Duodenal mucosa (tissue), 2 donors: Measurements from ENCODE around the gene ZNF346.
"Not testable (repeated sequence)": the region's sequence is repeated elsewhere in the genome, so short reads cannot be mapped to it uniquely, and the experiment has no call there.

Experiments used
- H3K27ac ChIP-seq: one replicate; pipeline ENCODE4 v1.7.0; 2013; ENCODE audit warnings: low read depth, low read length
- H3K27me3 ChIP-seq, 2 donors: one replicate each; pipeline ENCODE4 v1.7.0; 2013; ENCODE audit warnings: low read length in 2 of 2, control low read depth in 1 of 2; ENCODE audit not compliant: insufficient read depth in 2 of 2, control insufficient read depth in 1 of 2
- H3K36me3 ChIP-seq, 2 donors: one replicate each; pipeline ENCODE4 v1.7.0; 2013; ENCODE audit warnings: low read length in 2 of 2, control low read depth in 1 of 2; ENCODE audit not compliant: insufficient read depth in 2 of 2, control insufficient read depth in 1 of 2
- H3K4me1 ChIP-seq, 2 donors: one replicate each; pipeline ENCODE4 v1.7.0; 2013; ENCODE audit warnings: low read length in 2 of 2, control low read depth in 1 of 2; ENCODE audit not compliant: insufficient read depth in 2 of 2, control insufficient read depth in 1 of 2
- H3K4me3 ChIP-seq, 2 donors: one replicate each; pipeline ENCODE4 v1.7.0; 2013; ENCODE audit warnings: low read length in 2 of 2, low read depth in 1 of 2
- H3K9ac ChIP-seq, 2 donors: one replicate each; pipeline ENCODE4 v1.7.0; 2013; ENCODE audit warnings: low read length in 2 of 2, low read depth in 1 of 2
- H3K9me3 ChIP-seq, 2 donors: one replicate each; pipeline ENCODE4 v1.7.0; 2013; ENCODE audit warnings: low read length in 2 of 2, control low read depth in 1 of 2; ENCODE audit not compliant: control insufficient read depth in 1 of 2

The ZNF346 gene

DNA sequence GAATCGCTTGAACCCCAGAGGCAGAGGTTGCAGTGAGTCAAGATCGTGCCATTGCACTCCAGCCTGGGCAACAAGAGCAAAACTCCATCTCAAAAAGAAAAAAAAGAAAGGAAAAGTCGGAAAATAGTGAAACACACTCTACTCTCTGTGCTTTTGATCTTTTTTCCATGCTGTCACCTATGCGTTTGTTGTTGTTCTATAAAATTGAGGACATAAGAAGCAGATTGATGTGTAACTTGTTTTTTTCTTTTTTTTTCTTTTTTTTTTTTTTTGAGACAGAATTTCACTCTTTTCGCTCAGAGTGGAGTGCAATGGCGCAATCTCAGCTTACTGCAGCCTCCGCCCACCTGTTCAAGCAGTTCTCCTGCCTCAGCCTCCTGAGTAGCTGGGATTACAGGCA is 26.0 kb downstream of the ZNF346 start:
- H3K9ac ChIP-seq, H3K4me3 ChIP-seq, H3K9me3 ChIP-seq, H3K27me3 ChIP-seq, H3K27ac ChIP-seq: not testable (repeated sequence)
- Histone ChIP-seq H3K36me3 (peaks cover 0 to 35% of the 10 kb centered on the region in 2 donors), H3K4me1 (peaks cover 12 to 13% of the 10 kb centered on the region in 2 donors)

DNA sequence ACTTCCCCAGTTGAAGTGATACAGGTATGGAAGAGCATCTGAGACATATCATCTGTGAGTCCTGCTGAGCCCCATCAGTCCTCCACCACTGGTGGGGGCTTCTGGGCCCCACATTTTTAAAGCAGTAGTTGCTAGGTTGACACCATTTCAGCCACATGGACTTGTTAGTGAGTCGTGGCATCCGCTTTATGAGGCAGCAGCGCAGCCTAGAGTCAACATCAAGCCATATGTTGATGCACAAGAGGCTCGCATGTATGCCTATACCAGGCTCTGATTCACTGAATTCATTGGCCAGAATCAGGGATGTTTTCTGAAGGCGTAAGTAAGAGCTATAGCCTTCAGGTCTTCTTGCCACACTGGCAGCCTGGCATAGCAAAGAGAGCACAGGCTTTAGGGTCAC is 26.8 kb downstream of the ZNF346 start:
- Histone ChIP-seq H3K4me3 (no peak overlapping the region), H3K36me3 (peaks cover 0 to 31% of the 10 kb centered on the region in 2 donors), H3K9me3 (no peaks in the 10 kb centered on the region), H3K4me1 (peaks cover 7 to 10% of the 10 kb centered on the region in 2 donors), H3K27ac (no peak overlapping the region), H3K9ac (no peak overlapping the region), H3K27me3 (no peaks in the 10 kb centered on the region)

DNA sequence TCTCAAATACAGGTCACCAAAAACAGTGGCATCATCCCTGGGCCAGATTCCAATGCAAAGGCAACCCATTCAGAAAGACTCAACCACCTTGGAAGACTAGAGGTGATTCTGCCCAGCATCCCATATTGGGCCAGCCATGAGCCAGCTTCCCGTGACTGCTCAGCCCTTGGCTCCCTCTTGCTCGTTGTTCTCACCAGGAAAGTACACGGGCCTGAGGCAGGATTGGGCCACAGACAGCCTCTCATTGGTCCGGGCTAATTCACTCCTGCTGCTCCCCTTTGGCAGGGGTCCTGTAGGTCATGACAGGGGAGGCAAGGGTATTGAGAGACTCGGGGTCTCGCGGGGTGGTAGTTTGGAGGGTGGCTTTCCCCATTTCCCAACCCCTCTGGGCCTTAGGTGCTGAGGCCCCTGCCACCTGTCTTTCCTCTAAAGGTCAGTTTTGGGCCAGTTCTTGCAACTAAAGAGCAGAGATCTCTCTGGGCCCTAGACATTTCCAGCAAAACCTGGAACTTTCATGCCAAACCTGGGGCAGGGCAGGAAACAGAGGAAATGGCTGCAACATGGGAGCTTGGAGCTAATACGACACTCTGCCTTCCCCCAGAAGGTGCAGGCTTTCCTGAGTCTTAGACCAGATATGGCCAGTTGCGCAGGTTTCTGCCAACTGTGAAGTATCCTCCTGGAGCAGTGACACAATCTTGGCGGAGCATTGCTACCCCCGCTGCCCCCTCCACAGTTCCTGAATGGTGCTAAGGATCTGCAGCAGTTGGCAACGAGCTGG is 42.2 kb downstream of the ZNF346 start:
- Histone ChIP-seq H3K9me3 (no peaks in the 10 kb centered on the region), H3K27ac (no peak overlapping the region), H3K36me3 (peaks cover 6 to 20% of the 10 kb centered on the region in 2 donors), H3K4me1 (peaks cover 0 to 5% of the 10 kb centered on the region in 2 donors), H3K4me3 (no peak overlapping the region), H3K9ac (no peak overlapping the region), H3K27me3 (no peaks in the 10 kb centered on the region)

DNA sequence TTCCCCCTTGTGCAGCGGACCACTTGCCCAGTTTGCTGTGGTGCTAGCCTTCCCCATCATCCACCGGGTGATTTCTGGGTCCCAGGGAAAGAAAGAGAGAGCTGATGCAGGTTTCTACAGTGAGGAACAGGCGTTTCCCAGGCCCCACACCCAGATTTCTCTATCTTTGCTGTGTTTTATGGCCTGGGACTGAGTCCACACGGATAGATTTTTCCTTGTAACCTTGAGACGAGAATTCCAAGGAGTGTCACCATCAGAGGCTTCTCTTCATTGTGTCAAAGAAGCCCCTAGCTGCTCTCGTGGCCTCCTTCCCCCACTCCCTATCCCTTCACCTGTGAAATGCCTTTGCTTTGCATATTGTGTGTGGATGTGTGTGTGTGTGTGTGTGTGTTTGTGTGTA is 43.0 kb downstream of the ZNF346 start:
- Histone ChIP-seq H3K9ac (no peak overlapping the region), H3K9me3 (no peaks in the 10 kb centered on the region), H3K4me1 (peaks cover 0 to 5% of the 10 kb centered on the region in 2 donors), H3K4me3 (no peak overlapping the region), H3K27me3 (no peaks in the 10 kb centered on the region), H3K36me3 (peaks cover 6 to 20% of the 10 kb centered on the region in 2 donors), H3K27ac (no peak overlapping the region)

DNA sequence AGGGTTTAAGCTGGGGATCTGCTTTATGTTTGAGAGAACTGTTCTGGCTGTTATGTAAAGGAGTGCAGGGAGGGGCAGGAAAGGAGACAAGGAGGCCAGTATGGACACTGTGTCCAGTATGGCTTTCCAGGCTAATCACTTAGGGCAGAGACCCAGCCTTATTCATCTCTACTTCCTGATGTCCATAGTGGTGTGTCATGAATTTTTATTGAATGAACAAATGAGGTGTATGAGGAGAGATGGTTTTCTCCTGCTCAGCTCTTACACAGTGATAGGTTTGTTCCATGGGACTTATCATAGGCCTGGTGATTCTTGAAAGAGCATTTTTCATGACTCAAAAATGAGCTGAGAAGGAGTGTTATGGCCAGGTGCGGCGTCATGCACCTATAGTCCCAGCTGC is 43.7 kb downstream of the ZNF346 start:
- Histone ChIP-seq H3K9me3 (no peaks in the 10 kb centered on the region), H3K4me1 (peaks cover 0 to 5% of the 10 kb centered on the region in 2 donors), H3K36me3 (peaks cover 6 to 20% of the 10 kb centered on the region in 2 donors), H3K4me3 (no peak overlapping the region), H3K27ac (no peak overlapping the region), H3K9ac (no peak overlapping the region), H3K27me3 (no peaks in the 10 kb centered on the region)

DNA sequence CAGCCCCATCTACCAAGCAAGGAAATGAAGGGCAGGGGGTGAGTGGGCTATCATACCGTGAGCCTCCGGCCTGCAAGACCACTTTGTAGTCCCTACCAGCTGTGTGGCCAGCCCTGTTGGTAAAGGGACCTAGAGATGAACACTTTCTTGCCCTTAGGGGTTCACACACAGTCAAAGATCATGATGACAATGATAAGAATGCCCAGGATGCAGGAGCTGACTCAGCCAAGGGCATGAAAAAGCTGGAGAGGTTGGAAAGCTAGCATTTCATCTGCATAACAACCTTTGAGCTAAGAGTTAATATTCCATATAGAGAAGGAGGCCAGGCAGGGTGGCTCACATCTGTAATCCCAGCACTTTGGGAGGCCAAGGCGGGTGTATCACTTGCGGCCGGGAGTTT is 45.0 kb downstream of the ZNF346 start:
- no peak overlapping the region for H3K27ac ChIP-seq
- H3K9ac ChIP-seq, result no peak overlapping the region
- H3K27me3 ChIP-seq, result no peaks in the 10 kb centered on the region
- peaks cover 6 to 16% of the 10 kb centered on the region in 2 donors for H3K36me3 ChIP-seq
- no peak overlapping the region for H3K4me3 ChIP-seq
- H3K9me3 ChIP-seq, result no peaks in the 10 kb centered on the region
- peaks cover 0 to 5% of the 10 kb centered on the region in 2 donors for H3K4me1 ChIP-seq

DNA sequence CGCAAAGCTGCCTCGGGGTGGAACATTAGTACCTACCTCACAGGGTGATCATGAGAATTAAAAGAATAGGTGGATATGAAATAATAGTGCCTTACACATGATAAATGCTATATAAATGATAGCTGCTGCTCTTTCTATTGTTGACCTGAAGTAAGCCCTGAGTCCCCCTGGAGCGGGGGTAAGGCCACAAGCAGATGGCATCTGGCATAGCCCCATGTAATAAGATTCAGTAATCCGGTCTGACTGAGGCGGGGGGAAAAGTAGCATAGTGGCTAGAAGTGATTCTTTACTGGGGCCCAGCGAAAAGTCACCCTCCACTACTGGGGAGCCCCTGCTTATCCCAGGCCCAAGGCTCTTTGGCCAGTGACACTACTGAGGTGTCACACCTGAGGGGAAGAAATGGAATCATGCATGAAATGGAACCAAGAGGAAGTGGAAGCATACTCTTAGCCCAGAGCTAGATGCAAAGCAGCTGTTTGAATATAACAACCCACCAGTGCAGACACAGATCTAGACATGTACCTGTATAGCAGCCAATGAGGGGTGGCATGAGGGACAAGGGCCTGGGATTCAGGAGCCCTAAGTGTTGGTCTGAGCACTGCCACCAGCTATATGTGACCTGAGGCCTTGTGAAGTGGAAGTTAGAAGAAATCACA is 48.2 kb downstream of the ZNF346 start:
- Histone ChIP-seq H3K27me3 (no peaks in the 10 kb centered on the region), H3K4me1 (no peaks in the 10 kb centered on the region), H3K36me3 (no peaks in the 10 kb centered on the region), H3K9ac (no peak overlapping the region), H3K4me3 (no peak overlapping the region), H3K27ac (no peak overlapping the region), H3K9me3 (no peaks in the 10 kb centered on the region)

DNA sequence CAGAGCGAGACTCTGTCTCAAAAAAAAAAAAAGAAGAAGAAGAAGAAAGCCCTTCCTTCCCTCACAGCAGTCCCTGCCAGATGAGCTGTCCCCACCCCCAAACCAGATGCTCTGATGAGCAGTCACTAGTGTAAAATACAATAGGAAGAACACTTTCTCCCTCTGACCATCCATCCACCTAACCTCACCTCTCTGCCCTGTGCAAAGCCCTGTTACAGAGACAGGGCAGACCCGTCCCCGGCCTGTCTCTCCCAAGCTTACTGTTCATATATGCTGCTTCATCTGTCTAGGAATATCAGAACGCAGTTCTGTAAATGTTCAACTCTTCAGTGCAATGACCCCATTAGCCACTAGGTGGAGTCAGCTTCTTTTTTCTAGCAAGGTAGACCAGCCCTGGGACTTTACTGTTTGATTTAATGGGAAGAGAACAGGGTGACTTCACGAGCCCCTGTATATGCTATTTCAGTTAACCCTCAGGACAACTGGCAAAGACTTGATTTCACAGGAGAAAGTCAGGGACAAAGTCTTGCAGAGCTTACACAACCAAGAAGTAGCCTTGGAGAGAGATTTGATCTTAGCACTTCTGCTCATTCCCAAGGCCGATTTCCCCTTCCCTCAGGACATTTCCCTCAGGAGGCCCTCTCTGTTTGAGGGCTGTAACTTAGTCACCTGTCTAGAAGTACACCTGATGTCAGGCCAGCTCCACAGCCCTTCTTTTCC is 49.3 kb downstream of the ZNF346 start:
- Histone ChIP-seq H3K27me3 (no peaks in the 10 kb centered on the region), H3K4me1 (no peaks in the 10 kb centered on the region), H3K36me3 (no peaks in the 10 kb centered on the region), H3K9ac (no peak overlapping the region), H3K27ac (no peak overlapping the region), H3K9me3 (no peaks in the 10 kb centered on the region), H3K4me3 (no peak overlapping the region)

DNA sequence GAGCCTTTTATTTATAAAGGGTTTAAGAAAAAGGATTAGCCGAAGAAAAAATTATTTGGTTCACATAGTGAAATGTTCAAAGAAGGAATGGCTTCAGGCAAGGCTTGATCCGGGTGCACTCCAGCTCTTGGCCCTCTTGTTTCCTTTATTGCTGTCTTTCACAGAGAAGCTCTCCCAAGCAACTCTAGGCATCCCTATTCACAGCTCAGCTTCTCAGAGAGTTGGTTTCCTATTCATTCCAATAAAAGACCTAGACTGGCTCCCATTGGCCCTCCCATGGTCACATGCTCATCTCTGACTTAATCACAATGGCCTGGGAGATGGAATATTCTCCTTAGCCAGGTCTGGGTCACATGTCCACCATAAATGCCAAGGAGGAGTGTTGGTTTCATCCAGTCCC is 54.8 kb downstream of the ZNF346 start:
- Histone ChIP-seq H3K9me3 (no peaks in the 10 kb centered on the region), H3K9ac (no peak overlapping the region), H3K36me3 (no peaks in the 10 kb centered on the region), H3K27me3 (no peaks in the 10 kb centered on the region), H3K27ac (no peak overlapping the region), H3K4me1 (no peaks in the 10 kb centered on the region), H3K4me3 (no peak overlapping the region)

DNA sequence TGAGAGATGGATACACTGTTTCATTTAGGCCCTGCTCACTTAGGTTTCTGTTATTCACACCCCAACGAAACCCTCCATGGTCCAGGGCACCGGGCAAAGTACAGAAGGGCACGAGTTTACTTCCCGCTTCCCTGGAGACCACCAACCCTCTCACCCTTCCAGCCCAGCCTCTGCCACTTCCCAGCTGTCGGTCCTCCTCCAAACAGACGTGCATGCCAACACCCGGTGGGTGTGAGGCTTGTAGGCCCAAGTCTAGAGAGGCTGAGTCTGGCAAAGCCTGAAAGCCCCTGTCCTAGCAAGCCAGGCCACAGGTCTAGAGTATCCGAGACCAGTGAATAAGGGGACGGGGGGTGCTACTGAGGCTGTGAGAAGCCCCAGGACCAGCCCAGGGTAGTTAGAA is 57.1 kb downstream of the ZNF346 start:
- no peaks in the 10 kb centered on the region for H3K27me3 ChIP-seq
- no peaks in the 10 kb centered on the region for H3K4me1 ChIP-seq
- no peak overlapping the region for H3K27ac ChIP-seq
- no peak overlapping the region for H3K4me3 ChIP-seq
- no peaks in the 10 kb centered on the region for H3K9me3 ChIP-seq
- no peak overlapping the region for H3K9ac ChIP-seq
- H3K36me3 ChIP-seq, result no peaks in the 10 kb centered on the region
